SU-DHL-6 (cell line): Measurements from ENCODE around the gene LRIT1.

ENCODE experiments used
- H2AFZ ChIP-seq: fragments of 200-600 bp; sonication (generic); 2 replicates; pipeline ENCODE4 v1.6.1; 2014; ENCODE audit warnings: low read depth, mild to moderate bottlenecking, moderate library complexity, mixed read lengths, antibody characterized with exemption, low read length; ENCODE audit not compliant: severe bottlenecking
- H3F3A ChIP-seq: fragments of 200-600 bp; shearing (Covaris generic); 2 replicates; pipeline ENCODE4 v1.6.0; 2016; ENCODE audit warnings: antibody characterized with exemption, mild to moderate bottlenecking; ENCODE audit not compliant: insufficient read depth
- H3K27ac ChIP-seq: fragments of 200-600 bp; sonication (generic); 2 replicates; pipeline ENCODE4 v1.5.1; 2016; ENCODE audit warnings: low read depth, mild to moderate bottlenecking, low read length, moderate library complexity, mixed read lengths
- H3K27me3 ChIP-seq: fragments of 200-600 bp; sonication (generic), shearing (Covaris generic); 2 replicates; pipeline ENCODE4 v1.6.0; 2014; ENCODE audit warnings: mild to moderate bottlenecking, low read length
- H3K36me3 ChIP-seq: fragments of 200-600 bp; sonication (generic); 2 replicates; pipeline ENCODE4 v1.6.1; 2014; ENCODE audit warnings: mild to moderate bottlenecking, low read length, mixed read lengths
- H3K4me2 ChIP-seq: fragments of 300-600, 200-600 bp; shearing (Covaris generic), sonication (generic); 2 replicates; pipeline ENCODE4 v1.6.0; 2014; ENCODE audit warnings: low read length, low read depth, mild to moderate bottlenecking; ENCODE audit not compliant: poor library complexity, severe bottlenecking
- H3K4me3 ChIP-seq: fragments of 200-600 bp; sonication (generic); 2 replicates; pipeline ENCODE4 v1.5.1; 2014; ENCODE audit warnings: antibody characterized with exemption, low read length, mild to moderate bottlenecking, mixed read lengths; ENCODE audit not compliant: insufficient read depth, poor library complexity, severe bottlenecking
- H3K79me2 ChIP-seq: fragments of 200-600 bp; sonication (generic); 2 replicates; pipeline ENCODE4 v1.6.1; 2014; ENCODE audit warnings: mild to moderate bottlenecking, low read length, moderate library complexity; ENCODE audit not compliant: insufficient read depth
- H3K9ac ChIP-seq: fragments of 200-600 bp; sonication (generic); 2 replicates; pipeline ENCODE4 v1.7.0; 2014; ENCODE audit warnings: mild to moderate bottlenecking, low read length
- H3K9me2 ChIP-seq: fragments of 200-600 bp; sonication (generic); replicated peaks from 2 replicates; pipeline ENCODE4 v1.6.1; 2014; ENCODE audit warnings: low read length; ENCODE audit not compliant: insufficient read depth
- H3K9me3 ChIP-seq: fragments of 200-600 bp; sonication (generic); 2 replicates; pipeline ENCODE4 v1.6.1; 2014; ENCODE audit warnings: low read length, mixed read lengths; ENCODE audit not compliant: insufficient read depth
- H4K20me1 ChIP-seq: fragments of 200-600 bp; sonication (generic); 2 replicates; pipeline ENCODE4 v1.6.1; 2014; ENCODE audit warnings: low read depth, mild to moderate bottlenecking, antibody characterized with exemption, low read length, moderate library complexity, mixed read lengths
- CTCF ChIP-seq: fragments of 200-600 bp; sonication (generic); IDR thresholded peaks from one replicate; pipeline ENCODE4 v1.5.1; 2017; ENCODE audit warnings: antibody characterized with exemption, mild to moderate bottlenecking, low read length, moderate library complexity; ENCODE audit not compliant: insufficient read depth, poor library complexity, severe bottlenecking
- EZH2phosphoT487 ChIP-seq: fragments of 200-600 bp; sonication (generic), shearing (Covaris generic); conservative IDR thresholded peaks from 2 replicates; pipeline ENCODE4 v1.6.1; 2018; ENCODE audit warnings: mild to moderate bottlenecking, antibody characterized with exemption, low read length, moderate library complexity, mixed read lengths

The LRIT1 gene

GRCh38 chr10:84212014-84212413 is 29.3 kb downstream of the LRIT1 start:
- Histone ChIP-seq H3K4me3 (no peak overlapping the region), H3K9ac (no peak overlapping the region), H3F3A (no peaks in the 10 kb centered on the region), H3K27me3 (no peaks in the 10 kb centered on the region), H3K9me3 (no peaks in the 10 kb centered on the region), H2AFZ (no peak overlapping the region), H3K36me3 (no peaks in the 10 kb centered on the region), H3K79me2 (no peaks in the 10 kb centered on the region), H3K4me2 (no peak overlapping the region), H3K27ac (no peak overlapping the region), H4K20me1 (no peaks in the 10 kb centered on the region), H3K9me2 (no peaks in the 10 kb centered on the region)
- TF ChIP-seq EZH2phosphoT487 (no peak), CTCF (no peak)

GRCh38 chr10:84211566-84211965 is 29.8 kb downstream of the LRIT1 start:
- no peaks in the 10 kb centered on the region for H3K79me2 ChIP-seq
- no peaks in the 10 kb centered on the region for H3K36me3 ChIP-seq
- H3K4me3 ChIP-seq, result no peak overlapping the region
- H3K27me3 ChIP-seq, result no peaks in the 10 kb centered on the region
- H2AFZ ChIP-seq, result no peak overlapping the region
- no peaks in the 10 kb centered on the region for H3K9me3 ChIP-seq
- TF ChIP-seq CTCF, result no peak
- TF ChIP-seq EZH2phosphoT487, result no peak
- no peaks in the 10 kb centered on the region for H3F3A ChIP-seq
- no peak overlapping the region for H3K4me2 ChIP-seq
- no peaks in the 10 kb centered on the region for H3K9me2 ChIP-seq
- no peak overlapping the region for H3K9ac ChIP-seq
- H3K27ac ChIP-seq, result no peak overlapping the region
- H4K20me1 ChIP-seq, result no peaks in the 10 kb centered on the region

- H3K9me2 ChIP-seq, result no peaks in the 10 kb centered on the region
- no peaks in the 10 kb centered on the region for H3K36me3 ChIP-seq
- TF ChIP-seq EZH2phosphoT487 (no peak), CTCF (no peak)
- no peaks in the 10 kb centered on the region for H3K9me3 ChIP-seq
- H3K79me2 ChIP-seq, result no peaks in the 10 kb centered on the region
- no peaks in the 10 kb centered on the region for H4K20me1 ChIP-seq
- no peak overlapping the region for H3K27ac ChIP-seq
- H3K9ac ChIP-seq, result no peak overlapping the region
- no peak overlapping the region for H2AFZ ChIP-seq
- H3K4me2 ChIP-seq, result no peak overlapping the region
- no peak overlapping the region for H3K4me3 ChIP-seq
- no peaks in the 10 kb centered on the region for H3F3A ChIP-seq
- H3K27me3 ChIP-seq, result no peaks in the 10 kb centered on the region
Measured at GRCh38 chr10:84208023-84208422, 33.3 kb downstream of the LRIT1 start.
